ENCODE data around the gene TRAPPC8.
"Not testable (repeated sequence)": the region's sequence is repeated elsewhere in the genome, so short reads cannot be mapped to it uniquely, and the experiment has no call there.

DNA sequence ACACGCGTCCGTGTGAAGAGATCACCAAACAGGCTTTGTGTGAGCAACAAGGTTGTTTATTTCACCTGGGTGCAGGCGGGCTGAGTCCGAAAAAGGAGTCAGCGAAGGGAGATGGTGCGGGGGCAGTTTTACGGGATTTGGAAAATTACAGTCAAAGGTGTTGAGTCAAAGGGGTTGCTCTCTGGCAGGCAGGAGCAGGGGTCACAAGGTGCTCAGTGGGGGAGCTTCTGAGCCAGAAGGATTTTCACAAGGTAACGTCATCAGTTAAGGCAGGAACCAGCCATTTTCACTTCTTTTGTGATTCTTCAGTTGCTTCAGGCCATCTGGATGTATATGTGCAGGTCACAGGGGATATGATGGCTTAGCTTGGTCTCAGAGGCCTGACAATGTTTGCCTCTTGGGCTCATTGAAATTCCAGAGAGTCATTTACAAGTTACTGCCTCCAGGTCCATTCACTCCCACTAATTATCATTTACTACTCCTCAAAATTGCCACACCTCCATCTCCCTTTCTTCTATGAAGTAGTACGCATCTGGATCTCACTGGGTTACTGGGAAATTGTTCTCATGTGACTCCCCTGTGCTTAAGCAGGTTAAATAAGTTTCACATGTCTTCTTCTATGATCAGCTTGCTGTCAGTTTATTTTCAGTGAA lies 116.1 kb downstream of the TRAPPC8 start:
- TF ChIP-seq, protein P1, sequence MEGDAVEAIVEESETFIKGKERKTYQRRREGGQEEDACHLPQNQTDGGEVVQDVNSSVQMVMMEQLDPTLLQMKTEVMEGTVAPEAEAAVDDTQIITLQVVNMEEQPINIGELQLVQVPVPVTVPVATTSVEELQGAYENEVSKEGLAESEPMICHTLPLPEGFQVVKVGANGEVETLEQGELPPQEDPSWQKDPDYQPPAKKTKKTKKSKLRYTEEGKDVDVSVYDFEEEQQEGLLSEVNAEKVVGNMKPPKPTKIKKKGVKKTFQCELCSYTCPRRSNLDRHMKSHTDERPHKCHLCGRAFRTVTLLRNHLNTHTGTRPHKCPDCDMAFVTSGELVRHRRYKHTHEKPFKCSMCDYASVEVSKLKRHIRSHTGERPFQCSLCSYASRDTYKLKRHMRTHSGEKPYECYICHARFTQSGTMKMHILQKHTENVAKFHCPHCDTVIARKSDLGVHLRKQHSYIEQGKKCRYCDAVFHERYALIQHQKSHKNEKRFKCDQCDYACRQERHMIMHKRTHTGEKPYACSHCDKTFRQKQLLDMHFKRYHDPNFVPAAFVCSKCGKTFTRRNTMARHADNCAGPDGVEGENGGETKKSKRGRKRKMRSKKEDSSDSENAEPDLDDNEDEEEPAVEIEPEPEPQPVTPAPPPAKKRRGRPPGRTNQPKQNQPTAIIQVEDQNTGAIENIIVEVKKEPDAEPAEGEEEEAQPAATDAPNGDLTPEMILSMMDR (IDR thresholded peaks at IDR 0.05; ENCODE audit: borderline replicate concordance, extremely low read depth, low read length, poor library complexity, severe bottlenecking) = not testable (repeated sequence)
- TF ChIP-seq EZH2 (IDR thresholded peaks at IDR 0.05; ENCODE audit: borderline replicate concordance, low read depth, low read length, severe bottlenecking) = not testable (repeated sequence)

All from DND-41 (cell line).